GM12878 (cell line): ENCODE measurements around the gene COL27A1. TPM values are rescaled to one million over a fixed set of nuclear protein-coding genes. Genes with fewer than 3 reads are reported as not detected.
A peak's percentile ranks its signal among the peaks of the same experiment; 100 is the strongest.

Experiments
- CBFB ChIP-seq: IDR thresholded peaks from 2 replicates; pipeline ENCODE4 v1.6.1; 2016; ENCODE audit warnings: antibody characterized with exemption, low read depth
- FOXK2 ChIP-seq: fragments of 450-650 bp; IDR thresholded peaks from 2 replicates; pipeline ENCODE4 v1.6.1; 2017; ENCODE audit warnings: mild to moderate bottlenecking, moderate library complexity
- GATAD2B ChIP-seq: fragments of 450-650 bp; conservative IDR thresholded peaks from 2 replicates; pipeline ENCODE4 v1.6.1; 2017; ENCODE audit warnings: low read depth, mild to moderate bottlenecking, moderate library complexity
- HCFC1 ChIP-seq: fragments of 150-350 bp; IDR thresholded peaks from 2 replicates; pipeline ENCODE4 v1.6.1; 2014; ENCODE audit warnings: low read length
- IKZF1 ChIP-seq: fragments of 450-650 bp; conservative IDR thresholded peaks from 2 replicates; pipeline ENCODE4 v1.6.1; 2017; ENCODE audit warnings: antibody characterized with exemption, mild to moderate bottlenecking
- JUNB ChIP-seq: IDR thresholded peaks from 2 replicates; pipeline ENCODE4 v1.6.1; 2016; ENCODE audit warnings: antibody characterized with exemption, mild to moderate bottlenecking
- MEF2B ChIP-seq: fragments of 450-650 bp; IDR thresholded peaks from 2 replicates; pipeline ENCODE4 v1.6.1; 2018; ENCODE audit warnings: mild to moderate bottlenecking, moderate library complexity; ENCODE audit not compliant: partially characterized antibody, poor library complexity, severe bottlenecking
- NFYA ChIP-seq: IDR thresholded peaks from 2 replicates; pipeline ENCODE4 v1.6.1; 2011; ENCODE audit warnings: low read depth, mild to moderate bottlenecking, low read length, improper control_type of control experiment, borderline replicate concordance
- NR2C1 ChIP-seq: fragments of 450-650 bp; IDR thresholded peaks from 2 replicates; pipeline ENCODE4 v1.6.1; 2017; ENCODE audit warnings: antibody characterized with exemption, mild to moderate bottlenecking, moderate library complexity
- NR2C2 ChIP-seq: IDR thresholded peaks from 2 replicates; pipeline ENCODE4 v1.6.1; 2011; ENCODE audit warnings: borderline replicate concordance, low read depth; ENCODE audit not compliant: control insufficient read depth, insufficient read length
- PML ChIP-seq: IDR thresholded peaks from 2 replicates; pipeline ENCODE4 v1.6.1; 2012; ENCODE audit warnings: low read length, inconsistent platforms
- PRDM15 ChIP-seq: fragments of 450-650 bp; formaldehyde crosslinking; IDR thresholded peaks from 2 replicates; pipeline ENCODE4 v1.4.0; 2020; ENCODE audit warnings: mild to moderate bottlenecking, moderate library complexity
- RUNX3 ChIP-seq: IDR thresholded peaks from 2 replicates; pipeline ENCODE4 v1.6.1; 2012; ENCODE audit warnings: low read length, inconsistent platforms
- SIX5 ChIP-seq: IDR thresholded peaks from 2 replicates; pipeline ENCODE4 v1.6.1; 2011; ENCODE audit warnings: mild to moderate bottlenecking, low read depth, low read length, moderate library complexity; ENCODE audit not compliant: severe bottlenecking
- WRNIP1 ChIP-seq: IDR thresholded peaks from 2 replicates; pipeline ENCODE4 v1.6.1; 2011; ENCODE audit warnings: low read depth, low read length, improper control_type of control experiment, borderline replicate concordance
- ZNF207 ChIP-seq: fragments of 450-650 bp; IDR thresholded peaks from 2 replicates; pipeline ENCODE4 v1.6.1; 2014; ENCODE audit warnings: antibody characterized with exemption, mild to moderate bottlenecking, borderline replicate concordance
- ZNF24 ChIP-seq: fragments of 450-650 bp; IDR thresholded peaks from 2 replicates; pipeline ENCODE4 v1.6.1; 2017; ENCODE audit warnings: antibody characterized with exemption, mild to moderate bottlenecking
- ZNF622 ChIP-seq: fragments of 450-650 bp; IDR thresholded peaks from 2 replicates; pipeline ENCODE4 v1.6.1; 2017; ENCODE audit warnings: mild to moderate bottlenecking, inconsistent platforms
- polyA plus RNA-seq, 11 experiments: library from polyadenylated mRNA; depleted of rRNA in 4 of 11; unstranded in 6 of 11; stranded (reverse) in 5 of 11; fragments of >200 nt; fragmentation: Nextera tagmentation in 4 of 11; fragmentation: Illumina TruSeq in 1 of 11; extraction: Ambion mirVana in 4 of 11; extraction: Trizol in 1 of 11; gene quantifications; 1 replicate in 1 of 11; 2 replicates in 10 of 11; pipeline versions ENCODE4 v1.2.1 to v1.2.3, GENCODE V29; 2011 to 2016; ENCODE audit warnings: inconsistent platforms in 2 of 11, missing spikeins in 2 of 11, low read depth in 1 of 11
- total RNA-seq, 4 experiments: library from RNA; depleted of rRNA in 3 of 4; stranded (reverse); fragments of >200 nt in 3 of 4; fragmentation: Illumina TruSeq in 1 of 4; extraction: Trizol in 1 of 4; gene quantifications; 2 replicates each; pipeline versions ENCODE4 v1.2.1 to v1.2.3, GENCODE V29; 2013 to 2021
- TF ChIP-seq, protein P1 (sequence below): fragments of 450-650 bp; IDR thresholded peaks from 2 replicates; pipeline ENCODE4 v1.6.1; 2016; ENCODE audit warnings: mild to moderate bottlenecking
- TF ChIP-seq, protein P2 (sequence below): IDR thresholded peaks from 2 replicates; pipeline ENCODE4 v1.6.1; 2012; ENCODE audit warnings: mild to moderate bottlenecking, low read depth, low read length

COL27A1 gene
- total and polyA plus RNA-seq, 10 of the 15 experiments (the other 5 are each of a cell fraction or from before 2014, with no cell fraction given): 0.10 TPM; not detected in 9

GRCh38 chr9:114348906-114349482, 193.7 kb downstream of the COL27A1 start (continued):
- no peak for TF ChIP-seq FOXK2
- no peak for TF ChIP-seq PRDM15 (CRISPR knock-in tag)
- no peak for TF ChIP-seq NR2C2
- peak; percentile 44; the same call in 1 of the 2 replicates for TF ChIP-seq PML
- peak; percentile 60; the same call in 1 of the 2 replicates for TF ChIP-seq CBFB
- TF ChIP-seq, protein P1, sequence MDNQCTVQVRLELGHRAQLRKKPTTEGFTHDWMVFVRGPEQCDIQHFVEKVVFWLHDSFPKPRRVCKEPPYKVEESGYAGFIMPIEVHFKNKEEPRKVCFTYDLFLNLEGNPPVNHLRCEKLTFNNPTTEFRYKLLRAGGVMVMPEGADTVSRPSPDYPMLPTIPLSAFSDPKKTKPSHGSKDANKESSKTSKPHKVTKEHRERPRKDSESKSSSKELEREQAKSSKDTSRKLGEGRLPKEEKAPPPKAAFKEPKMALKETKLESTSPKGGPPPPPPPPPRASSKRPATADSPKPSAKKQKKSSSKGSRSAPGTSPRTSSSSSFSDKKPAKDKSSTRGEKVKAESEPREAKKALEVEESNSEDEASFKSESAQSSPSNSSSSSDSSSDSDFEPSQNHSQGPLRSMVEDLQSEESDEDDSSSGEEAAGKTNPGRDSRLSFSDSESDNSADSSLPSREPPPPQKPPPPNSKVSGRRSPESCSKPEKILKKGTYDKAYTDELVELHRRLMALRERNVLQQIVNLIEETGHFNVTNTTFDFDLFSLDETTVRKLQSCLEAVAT: no peak
- no peak for TF ChIP-seq SIX5
- TF ChIP-seq MEF2B: peak; percentile 99
- TF ChIP-seq WRNIP1: peak; percentile 88; the same call in 1 of the 2 replicates
- no peak for TF ChIP-seq NR2C1
- no peak for TF ChIP-seq ZNF207
- TF ChIP-seq, protein P2, sequence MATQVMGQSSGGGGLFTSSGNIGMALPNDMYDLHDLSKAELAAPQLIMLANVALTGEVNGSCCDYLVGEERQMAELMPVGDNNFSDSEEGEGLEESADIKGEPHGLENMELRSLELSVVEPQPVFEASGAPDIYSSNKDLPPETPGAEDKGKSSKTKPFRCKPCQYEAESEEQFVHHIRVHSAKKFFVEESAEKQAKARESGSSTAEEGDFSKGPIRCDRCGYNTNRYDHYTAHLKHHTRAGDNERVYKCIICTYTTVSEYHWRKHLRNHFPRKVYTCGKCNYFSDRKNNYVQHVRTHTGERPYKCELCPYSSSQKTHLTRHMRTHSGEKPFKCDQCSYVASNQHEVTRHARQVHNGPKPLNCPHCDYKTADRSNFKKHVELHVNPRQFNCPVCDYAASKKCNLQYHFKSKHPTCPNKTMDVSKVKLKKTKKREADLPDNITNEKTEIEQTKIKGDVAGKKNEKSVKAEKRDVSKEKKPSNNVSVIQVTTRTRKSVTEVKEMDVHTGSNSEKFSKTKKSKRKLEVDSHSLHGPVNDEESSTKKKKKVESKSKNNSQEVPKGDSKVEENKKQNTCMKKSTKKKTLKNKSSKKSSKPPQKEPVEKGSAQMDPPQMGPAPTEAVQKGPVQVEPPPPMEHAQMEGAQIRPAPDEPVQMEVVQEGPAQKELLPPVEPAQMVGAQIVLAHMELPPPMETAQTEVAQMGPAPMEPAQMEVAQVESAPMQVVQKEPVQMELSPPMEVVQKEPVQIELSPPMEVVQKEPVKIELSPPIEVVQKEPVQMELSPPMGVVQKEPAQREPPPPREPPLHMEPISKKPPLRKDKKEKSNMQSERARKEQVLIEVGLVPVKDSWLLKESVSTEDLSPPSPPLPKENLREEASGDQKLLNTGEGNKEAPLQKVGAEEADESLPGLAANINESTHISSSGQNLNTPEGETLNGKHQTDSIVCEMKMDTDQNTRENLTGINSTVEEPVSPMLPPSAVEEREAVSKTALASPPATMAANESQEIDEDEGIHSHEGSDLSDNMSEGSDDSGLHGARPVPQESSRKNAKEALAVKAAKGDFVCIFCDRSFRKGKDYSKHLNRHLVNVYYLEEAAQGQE: no peak
- TF ChIP-seq ZNF24: no peak
- TF ChIP-seq NFYA: no peak
- TF ChIP-seq HCFC1: no peak
- no peak for TF ChIP-seq ZNF622
- no peak for TF ChIP-seq JUNB
- peak; percentile 85 for TF ChIP-seq RUNX3
- TF ChIP-seq GATAD2B: peak; percentile 74
- peak; percentile 86 for TF ChIP-seq IKZF1
